A549 (cell line): ENCODE data around the gene CDADC1.

Source experiments
- CEBPB ChIP-seq, 2 experiments: fragments of >200 bp in 1 of 2; sonication (Bioruptor Twin) in 1 of 2; formaldehyde crosslinking in 1 of 2; IDR thresholded peaks; 2 replicates each; pipeline ENCODE4 v1.6.1; 2012 to 2016
- JUN ChIP-seq, 2 experiments: fragments of >200 bp; sonication (Bioruptor Twin); formaldehyde crosslinking; IDR thresholded peaks; 2 replicates in 1 of 2; 3 replicates in 1 of 2; pipeline ENCODE4 v1.6.1; 2016 to 2017
- JUNB ChIP-seq: fragments of >200 bp; sonication (Bioruptor Twin); formaldehyde crosslinking; IDR thresholded peaks from 2 replicates; pipeline ENCODE4 v1.6.1; 2016
- POLR2A ChIP-seq: IDR thresholded peaks from 2 replicates; pipeline ENCODE4 v1.6.1; 2012; ENCODE audit warnings: mild to moderate bottlenecking, low read length
- SMC3 ChIP-seq: fragments of >200 bp; sonication (Bioruptor Twin); formaldehyde crosslinking; IDR thresholded peaks from 3 replicates; pipeline ENCODE4 v1.6.1; 2018; ENCODE audit warnings: inconsistent platforms
- TF ChIP-seq, protein P1 (sequence below): fragments of >200 bp; sonication (Bioruptor Twin); formaldehyde crosslinking; IDR thresholded peaks from 3 replicates; pipeline ENCODE4 v1.5.1; 2016
- TF ChIP-seq, protein P2 (sequence below): fragments of 150-350 bp; IDR thresholded peaks from 2 replicates; pipeline ENCODE4 v1.6.1; 2014; ENCODE audit warnings: low read depth, mild to moderate bottlenecking, low read length
- TF ChIP-seq, protein P3 (sequence below): IDR thresholded peaks from 2 replicates; pipeline ENCODE4 v1.6.1; 2012

DNA sequence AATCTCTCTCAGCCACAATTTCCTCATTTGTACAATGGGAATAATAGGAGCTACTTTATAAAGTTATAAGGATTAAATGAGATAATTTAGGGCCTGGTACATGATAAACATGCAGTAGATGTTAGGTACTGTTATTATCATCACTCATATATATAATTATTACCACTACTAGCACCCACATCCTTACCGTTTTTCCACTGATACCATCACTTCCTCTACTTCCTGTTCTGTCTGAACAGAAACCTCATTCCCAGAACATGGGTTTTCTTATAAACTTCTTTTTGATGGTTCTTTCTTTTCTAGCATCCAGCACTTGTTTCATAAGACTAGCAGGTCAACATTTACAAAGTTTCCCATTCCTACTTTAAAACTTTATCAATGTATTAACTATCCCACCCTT is 6.3 kb downstream of the CDADC1 start:
- TF ChIP-seq, protein P1, sequence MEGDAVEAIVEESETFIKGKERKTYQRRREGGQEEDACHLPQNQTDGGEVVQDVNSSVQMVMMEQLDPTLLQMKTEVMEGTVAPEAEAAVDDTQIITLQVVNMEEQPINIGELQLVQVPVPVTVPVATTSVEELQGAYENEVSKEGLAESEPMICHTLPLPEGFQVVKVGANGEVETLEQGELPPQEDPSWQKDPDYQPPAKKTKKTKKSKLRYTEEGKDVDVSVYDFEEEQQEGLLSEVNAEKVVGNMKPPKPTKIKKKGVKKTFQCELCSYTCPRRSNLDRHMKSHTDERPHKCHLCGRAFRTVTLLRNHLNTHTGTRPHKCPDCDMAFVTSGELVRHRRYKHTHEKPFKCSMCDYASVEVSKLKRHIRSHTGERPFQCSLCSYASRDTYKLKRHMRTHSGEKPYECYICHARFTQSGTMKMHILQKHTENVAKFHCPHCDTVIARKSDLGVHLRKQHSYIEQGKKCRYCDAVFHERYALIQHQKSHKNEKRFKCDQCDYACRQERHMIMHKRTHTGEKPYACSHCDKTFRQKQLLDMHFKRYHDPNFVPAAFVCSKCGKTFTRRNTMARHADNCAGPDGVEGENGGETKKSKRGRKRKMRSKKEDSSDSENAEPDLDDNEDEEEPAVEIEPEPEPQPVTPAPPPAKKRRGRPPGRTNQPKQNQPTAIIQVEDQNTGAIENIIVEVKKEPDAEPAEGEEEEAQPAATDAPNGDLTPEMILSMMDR = no peak
- no peak for TF ChIP-seq SMC3
- TF ChIP-seq, protein P2, sequence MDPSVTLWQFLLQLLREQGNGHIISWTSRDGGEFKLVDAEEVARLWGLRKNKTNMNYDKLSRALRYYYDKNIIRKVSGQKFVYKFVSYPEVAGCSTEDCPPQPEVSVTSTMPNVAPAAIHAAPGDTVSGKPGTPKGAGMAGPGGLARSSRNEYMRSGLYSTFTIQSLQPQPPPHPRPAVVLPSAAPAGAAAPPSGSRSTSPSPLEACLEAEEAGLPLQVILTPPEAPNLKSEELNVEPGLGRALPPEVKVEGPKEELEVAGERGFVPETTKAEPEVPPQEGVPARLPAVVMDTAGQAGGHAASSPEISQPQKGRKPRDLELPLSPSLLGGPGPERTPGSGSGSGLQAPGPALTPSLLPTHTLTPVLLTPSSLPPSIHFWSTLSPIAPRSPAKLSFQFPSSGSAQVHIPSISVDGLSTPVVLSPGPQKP = no peak
- no peak for TF ChIP-seq JUN (IDR thresholded peaks at IDR 0.05)
- TF ChIP-seq, protein P3, sequence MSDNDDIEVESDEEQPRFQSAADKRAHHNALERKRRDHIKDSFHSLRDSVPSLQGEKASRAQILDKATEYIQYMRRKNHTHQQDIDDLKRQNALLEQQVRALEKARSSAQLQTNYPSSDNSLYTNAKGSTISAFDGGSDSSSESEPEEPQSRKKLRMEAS = no peak
- no peak for TF ChIP-seq POLR2A
- no peak for TF ChIP-seq CEBPB (IDR thresholded peaks at IDR 0.05)
- TF ChIP-seq JUNB = no peak
